ENCODE results near the gene SEC14L1. TPM values are rescaled to one million over a fixed set of nuclear protein-coding genes. Genes with fewer than 3 reads are reported as not detected.
A peak's percentile ranks its signal among the peaks of the same experiment; 100 is the strongest.

SEC14L1 gene
- total RNA-seq, 1 experiment from 2014 or later = 78.6 TPM

GRCh38 chr17:77212833-77213777 is 72.3 kb downstream of the SEC14L1 start:
- intact Hi-C loops (cut with micrococcal nuclease; ENCODE audit: unreplicated experiment) = no loop called here
- TF ChIP-seq, protein P1, sequence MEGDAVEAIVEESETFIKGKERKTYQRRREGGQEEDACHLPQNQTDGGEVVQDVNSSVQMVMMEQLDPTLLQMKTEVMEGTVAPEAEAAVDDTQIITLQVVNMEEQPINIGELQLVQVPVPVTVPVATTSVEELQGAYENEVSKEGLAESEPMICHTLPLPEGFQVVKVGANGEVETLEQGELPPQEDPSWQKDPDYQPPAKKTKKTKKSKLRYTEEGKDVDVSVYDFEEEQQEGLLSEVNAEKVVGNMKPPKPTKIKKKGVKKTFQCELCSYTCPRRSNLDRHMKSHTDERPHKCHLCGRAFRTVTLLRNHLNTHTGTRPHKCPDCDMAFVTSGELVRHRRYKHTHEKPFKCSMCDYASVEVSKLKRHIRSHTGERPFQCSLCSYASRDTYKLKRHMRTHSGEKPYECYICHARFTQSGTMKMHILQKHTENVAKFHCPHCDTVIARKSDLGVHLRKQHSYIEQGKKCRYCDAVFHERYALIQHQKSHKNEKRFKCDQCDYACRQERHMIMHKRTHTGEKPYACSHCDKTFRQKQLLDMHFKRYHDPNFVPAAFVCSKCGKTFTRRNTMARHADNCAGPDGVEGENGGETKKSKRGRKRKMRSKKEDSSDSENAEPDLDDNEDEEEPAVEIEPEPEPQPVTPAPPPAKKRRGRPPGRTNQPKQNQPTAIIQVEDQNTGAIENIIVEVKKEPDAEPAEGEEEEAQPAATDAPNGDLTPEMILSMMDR (conservative IDR thresholded peaks at IDR 0.05; ENCODE audit: low read depth, low read length) = no peak
- TF ChIP-seq EZH2 (IDR thresholded peaks at IDR 0.05; ENCODE audit: borderline replicate concordance, low read depth, low read length, poor library complexity, severe bottlenecking) = no peak
- POLR2A ChIA-PET (ENCODE audit: low non-redundant PET) = interaction anchor here (0.5 kb wide), 1 partner anchor 123 kb away, joined by 9 read pairs; no protein-coding TSS in a partner anchor
- Histone ChIP-seq H3K4me1 (ENCODE audit: insufficient read depth, low read length, poor library complexity, severe bottlenecking) (peaks cover 27% of the 10 kb centered on the region), H3K36me3 (ENCODE audit: insufficient read depth, low read length, poor library complexity, severe bottlenecking) (peaks cover 65% of the 10 kb centered on the region), H3K27me3 (replicated peaks; ENCODE audit: insufficient read depth, low read depth, low read length, poor library complexity) (no peaks in the 10 kb centered on the region), H3K27ac (ENCODE audit: low read depth, low read length, poor library complexity, severe bottlenecking) (peak overlapping the region; percentile 32), H3K9me3 (ENCODE audit: low read depth, low read length, poor library complexity, severe bottlenecking) (no peaks in the 10 kb centered on the region), H3K4me3 (ENCODE audit: low read depth, low read length, poor library complexity, severe bottlenecking) (no peak overlapping the region)
- no peak for DNase-seq (ENCODE audit: low spot score)
- CTCF ChIA-PET = no interaction called here
- no TSS peak for BruUV-seq (replicated peaks)

GRCh38 chr17:77213778-77214132 is 73.0 kb downstream of the SEC14L1 start:
- POLR2A ChIA-PET (ENCODE audit: low non-redundant PET) = no interaction called here
- CTCF ChIA-PET = no interaction called here
- TF ChIP-seq, protein P1 (conservative IDR thresholded peaks at IDR 0.05; ENCODE audit: low read depth, low read length) = no peak
- no peak for TF ChIP-seq EZH2 (IDR thresholded peaks at IDR 0.05; ENCODE audit: borderline replicate concordance, low read depth, low read length, poor library complexity, severe bottlenecking)
- Histone ChIP-seq H3K9me3 (ENCODE audit: low read depth, low read length, poor library complexity, severe bottlenecking) (no peaks in the 10 kb centered on the region), H3K27ac (ENCODE audit: low read depth, low read length, poor library complexity, severe bottlenecking) (no peak overlapping the region), H3K27me3 (replicated peaks; ENCODE audit: insufficient read depth, low read depth, low read length, poor library complexity) (no peaks in the 10 kb centered on the region), H3K4me1 (ENCODE audit: insufficient read depth, low read length, poor library complexity, severe bottlenecking) (peaks cover 22% of the 10 kb centered on the region), H3K4me3 (ENCODE audit: low read depth, low read length, poor library complexity, severe bottlenecking) (no peak overlapping the region), H3K36me3 (ENCODE audit: insufficient read depth, low read length, poor library complexity, severe bottlenecking) (peaks cover 60% of the 10 kb centered on the region)
- no TSS peak for BruUV-seq (replicated peaks)
- DNase-seq (ENCODE audit: low spot score) = no peak
- intact Hi-C loops (cut with micrococcal nuclease; ENCODE audit: unreplicated experiment) = no loop called here

- TF ChIP-seq EZH2 (IDR thresholded peaks at IDR 0.05; ENCODE audit: borderline replicate concordance, low read depth, low read length, poor library complexity, severe bottlenecking) = no peak
- TF ChIP-seq, protein P1 (conservative IDR thresholded peaks at IDR 0.05; ENCODE audit: low read depth, low read length) = no peak
- peaks cover 17% of the 10 kb centered on the region for H3K4me1 ChIP-seq (ENCODE audit: insufficient read depth, low read length, poor library complexity, severe bottlenecking)
- ChIA-PET CTCF (no interaction called here), POLR2A (ENCODE audit: low non-redundant PET) (no interaction called here)
- H3K36me3 ChIP-seq (ENCODE audit: insufficient read depth, low read length, poor library complexity, severe bottlenecking) = peaks cover 54% of the 10 kb centered on the region
- H3K27me3 ChIP-seq (replicated peaks; ENCODE audit: insufficient read depth, low read depth, low read length, poor library complexity) = no peaks in the 10 kb centered on the region
- intact Hi-C loops (cut with micrococcal nuclease; ENCODE audit: unreplicated experiment) = no loop called here
- H3K9me3 ChIP-seq (ENCODE audit: low read depth, low read length, poor library complexity, severe bottlenecking) = no peaks in the 10 kb centered on the region
- H3K27ac ChIP-seq (ENCODE audit: low read depth, low read length, poor library complexity, severe bottlenecking) = no peak overlapping the region
- H3K4me3 ChIP-seq (ENCODE audit: low read depth, low read length, poor library complexity, severe bottlenecking) = no peak overlapping the region
- no TSS peak for BruUV-seq (replicated peaks)
- no peak for DNase-seq (ENCODE audit: low spot score)
These were observed 73.6 kb downstream of the SEC14L1 start for GRCh38 chr17:77214328-77214727.

Data from A673 (cell line).